ENCODE results near the gene SNX19.

The SNX19 gene

GRCh38 chr11:130906616-130907015 is 9.7 kb downstream of the SNX19 start:
- no peaks in the 10 kb centered on the region for H3K27me3 ChIP-seq (ENCODE audit: control insufficient read depth, insufficient read depth, low read length)
- no peak overlapping the region for H3K4me3 ChIP-seq (ENCODE audit: low read depth, low read length)
- H3K9ac ChIP-seq (ENCODE audit: low read length) = no peak overlapping the region
- H3K9me3 ChIP-seq (ENCODE audit: control insufficient read depth, insufficient read depth, low read depth, low read length) = no peaks in the 10 kb centered on the region
- no peak overlapping the region for H3K27ac ChIP-seq (ENCODE audit: low read depth, low read length)
- H3K36me3 ChIP-seq (ENCODE audit: control insufficient read depth, insufficient read depth, low read length) = peaks cover 81% of the 10 kb centered on the region
- no peaks in the 10 kb centered on the region for H3K4me1 ChIP-seq (ENCODE audit: control insufficient read depth, insufficient read depth, low read length)

- no peak overlapping the region for H3K4me3 ChIP-seq (ENCODE audit: low read depth, low read length)
These were observed 10.8 kb downstream of the SNX19 start for GRCh38 chr11:130905512-130905911.

GRCh38 chr11:130904380-130904779 is 11.9 kb downstream of the SNX19 start:
- Histone ChIP-seq H3K4me1 (ENCODE audit: control insufficient read depth, insufficient read depth, low read length) (no peaks in the 10 kb centered on the region), H3K9ac (ENCODE audit: low read length) (no peak overlapping the region), H3K9me3 (ENCODE audit: control insufficient read depth, insufficient read depth, low read depth, low read length) (no peaks in the 10 kb centered on the region), H3K4me3 (ENCODE audit: low read depth, low read length) (no peak overlapping the region), H3K27me3 (ENCODE audit: control insufficient read depth, insufficient read depth, low read length) (no peaks in the 10 kb centered on the region), H3K36me3 (ENCODE audit: control insufficient read depth, insufficient read depth, low read length) (peaks cover 90% of the 10 kb centered on the region), H3K27ac (ENCODE audit: low read depth, low read length) (no peak overlapping the region)

More at GRCh38 chr11:130905512-130905911, 10.8 kb downstream of the SNX19 start:
- no peak overlapping the region for H3K27ac ChIP-seq (ENCODE audit: low read depth, low read length)
- H3K9me3 ChIP-seq (ENCODE audit: control insufficient read depth, insufficient read depth, low read depth, low read length) = no peaks in the 10 kb centered on the region
- H3K4me1 ChIP-seq (ENCODE audit: control insufficient read depth, insufficient read depth, low read length) = no peaks in the 10 kb centered on the region
- peaks cover 88% of the 10 kb centered on the region for H3K36me3 ChIP-seq (ENCODE audit: control insufficient read depth, insufficient read depth, low read length)
- H3K27me3 ChIP-seq (ENCODE audit: control insufficient read depth, insufficient read depth, low read length) = no peaks in the 10 kb centered on the region
- H3K9ac ChIP-seq (ENCODE audit: low read length) = no peak overlapping the region

GRCh38 chr11:130902380-130902779 is 13.9 kb downstream of the SNX19 start:
- H3K9ac ChIP-seq (ENCODE audit: low read length) = no peak overlapping the region
- H3K27me3 ChIP-seq (ENCODE audit: control insufficient read depth, insufficient read depth, low read length) = no peaks in the 10 kb centered on the region
- no peaks in the 10 kb centered on the region for H3K9me3 ChIP-seq (ENCODE audit: control insufficient read depth, insufficient read depth, low read depth, low read length)
- H3K4me3 ChIP-seq (ENCODE audit: low read depth, low read length) = no peak overlapping the region
- H3K36me3 ChIP-seq (ENCODE audit: control insufficient read depth, insufficient read depth, low read length) = peaks cover 92% of the 10 kb centered on the region
- no peak overlapping the region for H3K27ac ChIP-seq (ENCODE audit: low read depth, low read length)
- no peaks in the 10 kb centered on the region for H3K4me1 ChIP-seq (ENCODE audit: control insufficient read depth, insufficient read depth, low read length)

GRCh38 chr11:130899106-130899505 is 17.2 kb downstream of the SNX19 start:
- peaks cover 3% of the 10 kb centered on the region; the same call in 1 of the 2 replicates for H3K4me1 ChIP-seq (ENCODE audit: control insufficient read depth, insufficient read depth, low read length)
- no peaks in the 10 kb centered on the region for H3K27me3 ChIP-seq (ENCODE audit: control insufficient read depth, insufficient read depth, low read length)
- no peak overlapping the region for H3K27ac ChIP-seq (ENCODE audit: low read depth, low read length)
- no peaks in the 10 kb centered on the region for H3K9me3 ChIP-seq (ENCODE audit: control insufficient read depth, insufficient read depth, low read depth, low read length)
- no peak overlapping the region for H3K4me3 ChIP-seq (ENCODE audit: low read depth, low read length)
- peaks cover 84% of the 10 kb centered on the region for H3K36me3 ChIP-seq (ENCODE audit: control insufficient read depth, insufficient read depth, low read length)
- no peak overlapping the region for H3K9ac ChIP-seq (ENCODE audit: low read length)

- H3K27ac ChIP-seq (ENCODE audit: low read depth, low read length) = no peak overlapping the region
- no peak overlapping the region for H3K9ac ChIP-seq (ENCODE audit: low read length)
- H3K4me3 ChIP-seq (ENCODE audit: low read depth, low read length) = no peak overlapping the region
- peaks cover 9% of the 10 kb centered on the region for H3K4me1 ChIP-seq (ENCODE audit: control insufficient read depth, insufficient read depth, low read length)
- peaks cover 69% of the 10 kb centered on the region for H3K36me3 ChIP-seq (ENCODE audit: control insufficient read depth, insufficient read depth, low read length)
- no peaks in the 10 kb centered on the region for H3K27me3 ChIP-seq (ENCODE audit: control insufficient read depth, insufficient read depth, low read length)
- no peaks in the 10 kb centered on the region for H3K9me3 ChIP-seq (ENCODE audit: control insufficient read depth, insufficient read depth, low read depth, low read length)
These were observed 18.8 kb downstream of the SNX19 start for GRCh38 chr11:130897262-130898182.

- H3K4me1 ChIP-seq (ENCODE audit: control insufficient read depth, insufficient read depth, low read length) = peaks cover 9% of the 10 kb centered on the region
- no peak overlapping the region for H3K4me3 ChIP-seq (ENCODE audit: low read depth, low read length)
- H3K27ac ChIP-seq (ENCODE audit: low read depth, low read length) = no peak overlapping the region
- H3K9ac ChIP-seq (ENCODE audit: low read length) = no peak overlapping the region
- H3K27me3 ChIP-seq (ENCODE audit: control insufficient read depth, insufficient read depth, low read length) = no peaks in the 10 kb centered on the region
- peaks cover 49% of the 10 kb centered on the region for H3K36me3 ChIP-seq (ENCODE audit: control insufficient read depth, insufficient read depth, low read length)
- no peaks in the 10 kb centered on the region for H3K9me3 ChIP-seq (ENCODE audit: control insufficient read depth, insufficient read depth, low read depth, low read length)
These were observed 21.8 kb downstream of the SNX19 start for GRCh38 chr11:130894322-130895025.

- Histone ChIP-seq H3K27me3 (ENCODE audit: control insufficient read depth, insufficient read depth, low read length) (no peaks in the 10 kb centered on the region), H3K4me1 (ENCODE audit: control insufficient read depth, insufficient read depth, low read length) (peaks cover 9% of the 10 kb centered on the region), H3K9ac (ENCODE audit: low read length) (no peak overlapping the region), H3K4me3 (ENCODE audit: low read depth, low read length) (no peak overlapping the region), H3K9me3 (ENCODE audit: control insufficient read depth, insufficient read depth, low read depth, low read length) (no peaks in the 10 kb centered on the region), H3K27ac (ENCODE audit: low read depth, low read length) (no peak overlapping the region), H3K36me3 (ENCODE audit: control insufficient read depth, insufficient read depth, low read length) (peaks cover 33% of the 10 kb centered on the region)
These were observed 23.4 kb downstream of the SNX19 start for GRCh38 chr11:130892861-130893260.

- H3K36me3 ChIP-seq (ENCODE audit: control insufficient read depth, insufficient read depth, low read length) = peaks cover 18% of the 10 kb centered on the region; the same call in 1 of the 2 replicates
These were observed 25.0 kb downstream of the SNX19 start for GRCh38 chr11:130891326-130891725.

GRCh38 chr11:130890039-130890745 is 26.1 kb downstream of the SNX19 start:
- Histone ChIP-seq H3K27me3 (ENCODE audit: control insufficient read depth, insufficient read depth, low read length) (no peaks in the 10 kb centered on the region), H3K9ac (ENCODE audit: low read length) (no peak overlapping the region), H3K36me3 (ENCODE audit: control insufficient read depth, insufficient read depth, low read length) (peaks cover 12% of the 10 kb centered on the region; the same call in 1 of the 2 replicates), H3K4me3 (ENCODE audit: low read depth, low read length) (no peak overlapping the region), H3K9me3 (ENCODE audit: control insufficient read depth, insufficient read depth, low read depth, low read length) (no peaks in the 10 kb centered on the region), H3K27ac (ENCODE audit: low read depth, low read length) (no peak overlapping the region), H3K4me1 (ENCODE audit: control insufficient read depth, insufficient read depth, low read length) (peaks cover 9% of the 10 kb centered on the region)

More at GRCh38 chr11:130891326-130891725, 25.0 kb downstream of the SNX19 start:
- Histone ChIP-seq H3K9me3 (ENCODE audit: control insufficient read depth, insufficient read depth, low read depth, low read length) (no peaks in the 10 kb centered on the region), H3K4me1 (ENCODE audit: control insufficient read depth, insufficient read depth, low read length) (peaks cover 9% of the 10 kb centered on the region), H3K4me3 (ENCODE audit: low read depth, low read length) (no peak overlapping the region), H3K27ac (ENCODE audit: low read depth, low read length) (no peak overlapping the region), H3K9ac (ENCODE audit: low read length) (no peak overlapping the region), H3K27me3 (ENCODE audit: control insufficient read depth, insufficient read depth, low read length) (no peaks in the 10 kb centered on the region)

Measured in HUES6 (cell line).